HEK293T (cell line): Measurements from ENCODE around the gene PDE3A.

Experiments
- CTCF ChIA-PET: fragments of 350-600 bp; formaldehyde crosslinking; extraction: SDS; loops from one replicate; lab custom pipeline; 2021; ENCODE audit warnings: antibody characterized with exemption, inconsistent platforms; lab: Yijun Ruan, JAX
- POLR2A ChIA-PET: fragments of 350-600 bp; formaldehyde crosslinking; extraction: SDS; loops from one replicate; lab custom pipeline; 2020; ENCODE audit warnings: antibody characterized with exemption, inconsistent platforms; lab: Yijun Ruan, JAX
- DNase-seq: peaks from one replicate; pipeline ENCODE4 v3.0.0; 2012; ENCODE audit warnings: mixed read lengths; ENCODE audit errors: extremely low spot score
- ARNT ChIP-seq: fragments of 450-650 bp; IDR thresholded peaks from 2 replicates; pipeline ENCODE4 v1.6.1; 2017; ENCODE audit warnings: mild to moderate bottlenecking
- BHLHE40 ChIP-seq: fragments of 450-650 bp; IDR thresholded peaks from 2 replicates; pipeline ENCODE4 v1.6.1; 2016; ENCODE audit warnings: mild to moderate bottlenecking, moderate library complexity, borderline replicate concordance
- CTBP1 ChIP-seq: fragments of 450-650 bp; IDR thresholded peaks from 2 replicates; pipeline ENCODE4 v1.6.1; 2016; ENCODE audit warnings: borderline replicate concordance
- ELF4 ChIP-seq: fragments of 450-650 bp; IDR thresholded peaks from 2 replicates; pipeline ENCODE4 v1.6.1; 2017; ENCODE audit warnings: antibody characterized with exemption
- FOXA1 ChIP-seq: fragments of 450-650 bp; IDR thresholded peaks from 2 replicates; pipeline ENCODE4 v1.6.1; 2016; ENCODE audit warnings: mild to moderate bottlenecking
- FOXK2 ChIP-seq: fragments of 450-650 bp; IDR thresholded peaks from 2 replicates; pipeline ENCODE4 v1.6.1; 2016; ENCODE audit warnings: mild to moderate bottlenecking
- FOXM1 ChIP-seq: fragments of 450-650 bp; IDR thresholded peaks from 2 replicates; pipeline ENCODE4 v1.6.1; 2017; ENCODE audit warnings: mild to moderate bottlenecking, borderline replicate concordance
- HDGF ChIP-seq: fragments of 450-650 bp; IDR thresholded peaks from 2 replicates; pipeline ENCODE4 v1.6.1; 2017; ENCODE audit warnings: antibody characterized with exemption, borderline replicate concordance
- L3MBTL2 ChIP-seq: fragments of 450-650 bp; conservative IDR thresholded peaks from 2 replicates; pipeline ENCODE4 v1.6.1; 2016; ENCODE audit warnings: mild to moderate bottlenecking
- LEF1 ChIP-seq: fragments of 450-650 bp; IDR thresholded peaks from 2 replicates; pipeline ENCODE4 v1.6.1; 2017; ENCODE audit warnings: mild to moderate bottlenecking, borderline replicate concordance
- NFRKB ChIP-seq: fragments of 450-650 bp; IDR thresholded peaks from 2 replicates; pipeline ENCODE4 v1.6.1; 2016; ENCODE audit warnings: mild to moderate bottlenecking, moderate library complexity
- SP1 ChIP-seq: fragments of 450-650 bp; IDR thresholded peaks from 2 replicates; pipeline ENCODE4 v1.6.1; 2017
- SUZ12 ChIP-seq: fragments of 450-650 bp; IDR thresholded peaks from 2 replicates; pipeline ENCODE4 v1.6.1; 2016; ENCODE audit warnings: mild to moderate bottlenecking
- TARDBP ChIP-seq: fragments of 450-650 bp; IDR thresholded peaks from 2 replicates; pipeline ENCODE4 v1.6.1; 2016
- ZNF384 ChIP-seq: fragments of 450-650 bp; IDR thresholded peaks from 2 replicates; pipeline ENCODE4 v1.6.1; 2016
- TF ChIP-seq, protein P1 (sequence below): fragments of 450-650 bp; IDR thresholded peaks from 2 replicates; pipeline ENCODE4 v1.6.1; 2016

The PDE3A gene

DNA sequence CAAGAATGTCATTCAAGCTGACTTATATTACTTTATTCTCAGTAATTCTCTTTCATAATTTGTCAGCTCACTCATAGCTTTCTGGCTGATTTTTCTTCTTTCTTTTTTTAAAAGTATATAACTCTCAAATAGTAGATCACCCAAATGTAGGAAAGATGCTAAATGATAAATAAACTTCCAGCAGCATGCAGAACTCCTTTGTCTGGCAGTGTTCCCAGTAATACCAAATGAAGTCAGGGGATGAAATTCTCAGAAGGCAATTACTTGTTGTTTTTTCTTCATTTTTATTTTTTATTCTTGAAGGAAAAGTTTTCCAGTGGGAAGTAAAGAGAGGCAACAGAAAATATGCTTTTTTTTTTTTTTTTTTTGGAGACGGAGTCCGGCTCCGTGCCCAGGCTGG is 193.5 kb downstream of the PDE3A start:
- CTCF ChIA-PET, result interaction anchor here (1.3 kb wide), 1 partner anchor 13 kb away, joined by 3 read pairs; no protein-coding TSS in a partner anchor
- no peak for TF ChIP-seq ELF4
- TF ChIP-seq TARDBP, result no peak
- TF ChIP-seq CTBP1, result no peak
- TF ChIP-seq BHLHE40, result no peak
- TF ChIP-seq ZNF384, result no peak
- no peak for TF ChIP-seq L3MBTL2
- TF ChIP-seq LEF1, result no peak
- TF ChIP-seq, protein P1, sequence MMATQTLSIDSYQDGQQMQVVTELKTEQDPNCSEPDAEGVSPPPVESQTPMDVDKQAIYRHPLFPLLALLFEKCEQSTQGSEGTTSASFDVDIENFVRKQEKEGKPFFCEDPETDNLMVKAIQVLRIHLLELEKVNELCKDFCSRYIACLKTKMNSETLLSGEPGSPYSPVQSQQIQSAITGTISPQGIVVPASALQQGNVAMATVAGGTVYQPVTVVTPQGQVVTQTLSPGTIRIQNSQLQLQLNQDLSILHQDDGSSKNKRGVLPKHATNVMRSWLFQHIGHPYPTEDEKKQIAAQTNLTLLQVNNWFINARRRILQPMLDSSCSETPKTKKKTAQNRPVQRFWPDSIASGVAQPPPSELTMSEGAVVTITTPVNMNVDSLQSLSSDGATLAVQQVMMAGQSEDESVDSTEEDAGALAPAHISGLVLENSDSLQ, result no peak
- TF ChIP-seq FOXA1, result no peak
- no peak for TF ChIP-seq HDGF
- TF ChIP-seq SP1, result no peak
- TF ChIP-seq FOXM1, result no peak
- no peak for TF ChIP-seq NFRKB
- no peak for TF ChIP-seq ARNT
- no peak for TF ChIP-seq FOXK2
- no peak for TF ChIP-seq SUZ12
- POLR2A ChIA-PET, result no interaction called here
- no peak for DNase-seq

DNA sequence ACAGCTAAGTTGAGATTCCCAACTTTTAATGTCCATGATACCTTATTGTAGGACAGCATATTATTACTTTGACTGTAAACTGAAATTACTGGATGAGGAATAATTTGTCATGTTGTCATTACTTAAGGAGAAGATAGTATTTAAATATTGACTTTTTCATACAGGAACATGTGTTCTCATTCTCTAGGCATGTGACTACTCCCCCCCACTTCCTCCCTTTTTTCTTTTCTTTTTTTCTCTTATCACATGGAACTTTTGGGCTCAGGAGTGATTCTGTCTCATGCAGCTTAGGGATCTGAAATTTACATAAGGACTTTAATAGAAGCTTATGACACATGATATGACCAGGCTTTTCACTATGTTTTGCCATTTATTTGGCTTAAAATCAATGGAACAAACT is 199.1 kb downstream of the PDE3A start:
- DNase-seq, result no peak
- POLR2A ChIA-PET, result no interaction called here
- CTCF ChIA-PET, result no interaction called here
- TF ChIP-seq LEF1 (no peak), ARNT (no peak), FOXK2 (no peak), ZNF384 (no peak), TARDBP (no peak), NFRKB (no peak), CTBP1 (no peak), L3MBTL2 (no peak), SP1 (no peak)

DNA sequence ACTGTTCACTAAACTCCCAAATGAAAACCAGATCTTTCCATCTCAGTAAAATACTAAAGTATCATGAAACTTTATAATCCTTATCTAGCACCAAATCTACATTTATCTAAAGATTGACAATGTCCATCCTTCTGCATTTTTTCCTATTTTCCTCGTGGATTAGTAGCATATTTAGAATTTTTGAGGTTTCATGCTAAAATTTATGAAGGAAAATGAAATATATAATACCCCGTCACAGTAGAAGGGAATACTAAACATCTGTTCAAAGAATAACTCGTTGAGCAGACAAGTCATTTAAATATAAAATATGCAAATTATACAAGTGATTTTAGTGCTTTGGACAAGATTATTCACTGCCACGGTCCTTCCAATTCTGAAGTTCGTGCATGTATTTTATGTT is 204.1 kb downstream of the PDE3A start:
- DNase-seq, result no peak
- CTCF ChIA-PET, result no interaction called here
- POLR2A ChIA-PET, result no interaction called here
- TF ChIP-seq TARDBP, result no peak
- no peak for TF ChIP-seq ELF4
- no peak for TF ChIP-seq LEF1
- TF ChIP-seq ARNT, result no peak
- TF ChIP-seq, protein P1, result no peak
- no peak for TF ChIP-seq SUZ12
- no peak for TF ChIP-seq FOXM1
- TF ChIP-seq NFRKB, result no peak
- TF ChIP-seq BHLHE40, result no peak
- no peak for TF ChIP-seq HDGF
- no peak for TF ChIP-seq L3MBTL2
- no peak for TF ChIP-seq FOXA1

DNA sequence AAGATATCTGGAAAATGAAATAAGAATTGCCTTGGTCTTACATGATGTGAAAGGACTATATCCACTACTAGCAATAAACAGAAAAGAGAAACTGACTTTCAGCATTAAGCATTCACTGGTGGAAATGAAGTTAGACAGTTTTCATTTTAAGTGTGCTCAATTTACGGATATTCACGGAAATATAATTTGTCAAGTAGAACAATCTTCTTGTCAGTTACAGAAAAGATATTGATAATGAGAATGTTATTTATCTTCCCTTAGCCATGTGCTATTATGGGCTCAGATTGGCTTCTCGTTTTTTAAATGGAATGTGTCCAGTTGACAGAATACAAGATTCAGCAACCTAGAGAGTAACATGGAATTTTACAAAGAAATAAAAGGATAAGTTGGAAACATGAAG is 208.2 kb downstream of the PDE3A start:
- POLR2A ChIA-PET, result no interaction called here
- CTCF ChIA-PET, result no interaction called here
- no peak for TF ChIP-seq ELF4
- TF ChIP-seq ZNF384, result no peak
- TF ChIP-seq BHLHE40, result no peak
- no peak for TF ChIP-seq TARDBP
- no peak for TF ChIP-seq FOXK2
- no peak for TF ChIP-seq FOXA1
- TF ChIP-seq FOXM1, result no peak
- TF ChIP-seq SP1, result no peak
- TF ChIP-seq LEF1, result no peak
- TF ChIP-seq NFRKB, result no peak
- TF ChIP-seq ARNT, result no peak
- no peak for TF ChIP-seq L3MBTL2
- TF ChIP-seq, protein P1, result no peak
- TF ChIP-seq CTBP1, result no peak
- TF ChIP-seq SUZ12, result no peak
- TF ChIP-seq HDGF, result no peak
- DNase-seq, result no peak

DNA sequence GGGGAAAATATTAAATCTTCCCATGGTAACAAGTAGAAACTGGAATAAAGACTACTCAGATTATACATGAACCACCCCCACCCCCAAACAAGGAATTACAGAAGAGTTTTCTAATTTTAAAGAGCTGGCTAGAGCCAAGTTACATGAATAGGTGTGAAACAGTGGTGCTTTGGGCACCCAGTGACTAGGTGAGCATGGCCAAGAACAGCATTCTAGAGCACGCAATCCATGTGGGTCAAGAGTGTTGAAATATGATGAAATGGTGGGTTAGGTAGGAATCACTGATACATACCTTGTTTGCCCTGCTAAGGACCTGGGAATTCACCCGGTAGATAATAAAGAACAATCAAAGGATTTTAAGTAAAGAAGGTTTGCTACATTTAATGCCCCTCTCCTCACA is 208.7 kb downstream of the PDE3A start:
- POLR2A ChIA-PET, result no interaction called here
- TF ChIP-seq SUZ12 (no peak), FOXA1 (no peak), BHLHE40 (no peak), L3MBTL2 (no peak), NFRKB (no peak), SP1 (no peak), ZNF384 (no peak), ELF4 (no peak), CTBP1 (no peak), ARNT (no peak), LEF1 (no peak), HDGF (no peak), FOXK2 (no peak), TARDBP (no peak), FOXM1 (no peak)
- TF ChIP-seq, protein P1, result no peak
- CTCF ChIA-PET, result no interaction called here
- no peak for DNase-seq
